ENCODE measurements around the gene MGAT1. TPM values are rescaled to one million over a fixed set of nuclear protein-coding genes. Genes with fewer than 3 reads are reported as not detected.
"Not testable (repeated sequence)": the region's sequence is repeated elsewhere in the genome, so short reads cannot be mapped to it uniquely, and the experiment has no call there.

Gene MGAT1
- polyA plus RNA-seq, 4 donors, result 68.5 to 94.9 (median 78.4) TPM

DNA sequence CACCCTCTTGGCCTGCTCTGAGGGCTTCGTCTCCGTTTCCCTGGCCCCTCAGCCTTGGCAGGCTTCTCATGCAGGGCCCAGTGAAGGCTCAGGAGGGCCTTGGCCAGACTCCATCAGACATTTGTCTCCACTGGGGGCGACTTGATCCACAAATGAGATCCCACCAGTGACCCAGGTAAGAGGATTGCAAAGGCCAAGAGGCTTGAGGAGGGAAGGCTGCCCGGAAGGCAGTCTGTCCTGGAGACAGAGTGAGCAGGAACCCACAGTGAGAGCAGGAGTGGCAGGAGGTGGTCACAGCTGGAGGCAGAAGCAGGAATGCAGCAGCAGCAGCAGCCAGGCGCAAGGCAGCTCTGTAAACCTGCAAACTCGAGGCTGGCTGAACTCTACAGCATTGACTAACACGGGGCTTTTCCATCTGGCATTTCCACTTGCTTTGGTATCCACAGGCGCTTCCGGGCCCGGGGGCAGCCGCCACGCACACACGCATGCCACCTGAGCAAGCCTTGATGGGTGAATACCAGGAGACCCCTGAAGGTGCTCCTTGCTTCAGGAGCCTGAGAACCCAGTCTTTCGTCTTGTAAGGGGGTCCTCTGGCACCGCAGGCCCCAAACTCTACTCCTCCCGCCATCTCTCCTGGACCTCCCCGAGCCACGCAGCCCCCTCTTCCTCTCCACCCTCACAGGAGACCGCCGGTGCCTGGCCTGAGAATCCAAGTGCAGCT, 14.7 kb downstream of the MGAT1 start:
- DNase-seq (ENCODE audit: low read depth in 4 of 4, low spot score in 3 of 4), result no peak

DNA sequence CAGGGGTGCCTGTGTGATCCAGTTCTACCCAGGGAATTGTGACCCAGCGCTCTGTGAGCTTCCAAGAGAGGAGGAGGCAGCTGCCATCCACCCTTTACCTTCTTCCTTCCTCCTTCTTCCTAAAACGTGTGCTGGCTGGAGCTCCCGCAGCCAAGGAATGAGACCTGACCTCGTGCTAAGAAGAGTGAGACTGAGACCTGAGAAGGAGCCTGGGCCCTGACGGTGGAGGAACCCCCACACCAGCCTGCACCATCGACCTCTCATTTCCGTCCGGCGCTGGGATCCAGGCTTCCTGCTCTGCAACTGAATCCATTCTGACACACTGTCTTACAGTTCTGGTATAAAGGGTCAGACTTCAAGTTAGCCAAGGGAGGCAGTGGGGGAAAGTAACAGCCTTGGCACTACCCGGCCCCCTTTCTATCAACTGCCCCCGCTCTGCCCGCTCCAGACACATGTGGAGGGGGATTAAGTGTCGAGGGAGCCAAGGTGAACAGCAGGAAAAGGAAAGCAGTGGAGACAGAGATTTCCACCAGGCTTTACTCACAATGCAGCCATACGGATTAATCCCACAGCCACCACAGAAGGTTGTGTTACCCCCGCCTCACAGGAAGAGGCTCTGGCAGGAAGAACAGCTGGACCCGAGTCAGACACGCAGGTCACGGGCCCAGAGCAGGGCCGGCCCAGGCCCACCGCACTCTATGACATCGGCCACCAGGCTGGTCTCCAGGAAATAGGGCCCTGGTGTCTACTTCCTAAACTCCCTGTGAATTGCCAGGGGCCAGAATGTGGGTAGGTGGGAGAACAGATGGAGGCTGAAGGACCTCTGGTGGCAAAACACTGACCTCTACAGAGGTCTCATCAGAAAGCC, 15.8 kb downstream of the MGAT1 start:
- DNase-seq (ENCODE audit: low read depth in 4 of 4, low spot score in 3 of 4), result no peak

DNA sequence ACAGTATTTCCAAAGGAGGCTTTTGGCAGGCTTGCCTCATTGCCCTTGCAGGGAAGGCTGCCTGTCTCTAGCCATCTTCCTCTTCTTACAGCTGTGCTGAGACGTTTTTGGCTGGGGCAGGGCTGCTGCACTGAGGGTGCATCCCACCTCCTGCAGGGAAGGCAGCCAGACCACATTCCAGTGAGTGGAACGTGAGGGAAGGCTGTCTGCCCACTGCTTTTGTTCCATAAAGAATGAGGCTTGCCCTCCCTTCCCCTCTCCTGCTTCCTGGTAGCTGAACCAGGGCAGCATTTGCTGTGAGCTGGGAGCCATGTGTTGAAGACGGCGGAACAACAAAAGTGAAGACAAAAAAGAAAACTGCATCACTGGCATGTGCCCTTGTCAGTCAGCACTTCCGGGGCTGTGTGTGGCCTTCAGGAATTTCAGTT, 16.8 kb downstream of the MGAT1 start:
- no peak for DNase-seq (ENCODE audit: low read depth in 4 of 4, low spot score in 3 of 4)

DNA sequence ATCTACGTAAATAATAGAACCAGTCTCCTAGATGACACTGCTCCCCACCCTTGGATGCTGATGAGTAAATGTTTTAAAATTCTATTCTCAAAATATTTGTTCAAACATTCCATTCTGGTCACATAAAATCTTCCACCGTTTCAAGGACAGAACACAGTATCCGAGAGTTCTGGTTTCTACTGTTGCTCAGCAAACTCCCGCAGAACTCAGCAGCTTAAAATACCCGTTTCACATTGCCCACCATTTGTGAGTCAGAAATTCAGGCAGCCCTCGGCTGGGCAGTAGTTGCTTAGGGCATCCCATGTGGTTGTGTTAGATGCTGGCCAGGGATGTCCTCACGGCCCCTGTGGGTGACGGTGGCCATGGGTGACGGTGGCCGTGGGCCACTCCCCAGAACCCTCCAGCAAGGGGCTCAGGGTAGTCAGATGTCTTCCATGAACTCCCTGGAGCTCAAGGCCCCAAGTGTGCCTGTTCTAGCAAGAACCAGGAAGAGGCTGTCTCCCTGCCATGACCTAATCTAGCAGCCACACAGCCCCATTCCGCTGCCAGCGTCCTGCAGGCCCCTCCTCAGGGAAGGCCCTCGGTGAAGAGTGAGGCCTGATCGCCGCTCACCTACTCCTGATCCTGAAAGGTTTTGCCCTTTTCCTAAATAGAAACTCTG, 17.4 kb downstream of the MGAT1 start:
- no peak for DNase-seq (ENCODE audit: low read depth in 4 of 4, low spot score in 3 of 4)

DNA sequence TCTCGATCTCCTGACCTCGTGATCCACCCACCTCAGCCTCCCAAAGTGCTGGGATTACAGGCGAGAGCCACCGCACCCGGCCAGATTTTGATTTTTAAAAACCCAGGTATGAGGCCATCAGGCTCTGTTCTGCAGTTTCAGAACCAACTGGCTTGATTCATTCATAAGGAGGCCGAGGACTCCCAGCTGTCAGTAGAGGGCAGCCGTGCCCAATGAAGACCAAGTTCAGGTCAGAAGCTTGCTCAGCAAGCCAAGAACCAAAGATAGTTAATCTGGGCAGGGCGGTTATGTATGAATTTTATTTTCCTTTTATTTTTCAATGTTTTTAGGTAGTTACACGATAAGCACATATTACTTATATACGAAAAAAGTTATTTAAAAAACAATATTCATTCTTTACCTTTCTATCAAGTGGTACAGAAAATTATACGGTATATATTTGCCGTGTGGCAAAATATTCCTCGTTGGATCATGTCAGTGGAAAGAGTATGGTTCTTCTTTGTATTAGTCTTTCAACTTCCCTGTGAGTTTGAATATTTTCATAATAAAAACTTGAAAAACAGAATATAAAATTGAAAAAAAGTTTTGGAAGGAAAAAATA, 18.0 kb downstream of the MGAT1 start:
- DNase-seq (ENCODE audit: low read depth in 4 of 4, low spot score in 3 of 4), result peak in 1 of 4 donors; percentile 66

DNA sequence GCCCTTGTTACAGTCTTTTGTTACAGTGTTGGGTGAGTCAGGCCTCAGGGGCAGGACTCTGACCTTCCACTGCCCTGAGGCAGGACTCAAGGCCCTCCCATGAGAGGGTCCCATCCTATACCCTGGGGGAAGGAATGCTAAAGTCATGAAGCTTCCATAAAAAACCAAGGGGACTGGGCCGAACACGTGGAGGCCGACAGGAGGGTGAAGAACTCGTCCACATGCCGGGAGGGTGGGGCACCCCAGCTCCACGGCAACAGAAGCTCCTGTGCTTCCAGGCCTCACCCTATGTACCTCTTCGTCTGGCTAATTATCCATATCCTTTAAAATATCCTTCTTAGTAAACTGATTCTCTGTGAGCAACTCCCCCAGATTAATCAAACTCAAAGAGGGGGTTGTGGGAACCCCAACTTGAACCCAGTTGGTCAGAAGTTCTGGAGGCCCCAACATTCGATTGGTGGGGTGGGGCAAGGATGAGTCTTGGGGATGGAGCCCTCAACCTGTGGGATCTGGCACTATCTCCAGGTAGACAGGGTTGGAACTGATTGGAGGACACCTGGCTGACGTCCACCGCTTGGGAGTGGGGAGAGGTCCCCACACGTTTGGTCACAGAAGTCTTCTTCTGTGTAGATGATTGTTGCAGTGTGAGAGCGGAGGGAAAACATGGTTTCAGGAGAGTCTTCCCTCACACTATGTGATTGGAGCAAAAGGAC, 19.1 kb downstream of the MGAT1 start:
- no peak for DNase-seq (ENCODE audit: low read depth in 4 of 4, low spot score in 3 of 4)

DNA sequence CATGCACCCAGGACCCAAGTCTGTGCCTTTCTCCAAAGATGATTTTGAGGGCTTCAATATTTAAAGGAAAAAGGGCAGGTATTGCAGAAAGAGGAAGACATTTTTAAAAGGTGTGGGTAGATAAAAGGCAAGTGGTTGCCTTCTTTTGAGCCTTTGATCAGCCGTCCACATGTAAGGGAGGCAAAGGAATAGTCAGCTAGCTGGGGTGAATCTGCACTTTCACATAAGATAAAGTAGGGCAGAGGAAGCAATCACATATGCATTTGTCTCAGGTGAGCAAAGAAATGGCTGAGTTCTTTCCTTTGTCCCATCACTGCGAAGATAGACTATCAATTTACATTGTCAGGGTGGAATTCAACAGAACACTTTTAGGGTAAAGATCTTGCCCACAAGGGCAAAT, 19.9 kb downstream of the MGAT1 start:
- no peak for DNase-seq (ENCODE audit: low read depth in 4 of 4, low spot score in 3 of 4)

DNA sequence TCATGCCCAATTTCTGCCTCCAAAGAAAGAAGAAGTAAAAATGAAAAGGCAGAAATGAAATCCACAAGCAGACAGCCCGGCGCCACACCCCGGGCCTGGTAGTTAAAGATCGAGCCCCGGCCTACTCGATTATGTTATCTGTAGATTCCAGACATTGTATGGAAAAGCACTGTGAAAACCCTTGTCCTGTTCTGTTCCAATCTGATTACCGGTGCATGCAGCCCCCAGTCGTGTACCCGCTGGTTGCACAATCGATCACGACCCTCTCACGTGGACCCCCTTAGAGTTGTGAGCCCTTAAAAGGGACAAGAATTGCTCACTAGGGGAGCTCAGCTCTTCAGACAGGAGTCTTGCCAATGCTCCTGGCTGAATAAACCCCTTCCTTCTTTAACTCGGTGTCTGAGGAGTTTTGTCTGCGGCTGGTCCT, 20.7 kb downstream of the MGAT1 start:
- not testable (repeated sequence) for DNase-seq (ENCODE audit: low read depth in 4 of 4, low spot score in 3 of 4)

DNA sequence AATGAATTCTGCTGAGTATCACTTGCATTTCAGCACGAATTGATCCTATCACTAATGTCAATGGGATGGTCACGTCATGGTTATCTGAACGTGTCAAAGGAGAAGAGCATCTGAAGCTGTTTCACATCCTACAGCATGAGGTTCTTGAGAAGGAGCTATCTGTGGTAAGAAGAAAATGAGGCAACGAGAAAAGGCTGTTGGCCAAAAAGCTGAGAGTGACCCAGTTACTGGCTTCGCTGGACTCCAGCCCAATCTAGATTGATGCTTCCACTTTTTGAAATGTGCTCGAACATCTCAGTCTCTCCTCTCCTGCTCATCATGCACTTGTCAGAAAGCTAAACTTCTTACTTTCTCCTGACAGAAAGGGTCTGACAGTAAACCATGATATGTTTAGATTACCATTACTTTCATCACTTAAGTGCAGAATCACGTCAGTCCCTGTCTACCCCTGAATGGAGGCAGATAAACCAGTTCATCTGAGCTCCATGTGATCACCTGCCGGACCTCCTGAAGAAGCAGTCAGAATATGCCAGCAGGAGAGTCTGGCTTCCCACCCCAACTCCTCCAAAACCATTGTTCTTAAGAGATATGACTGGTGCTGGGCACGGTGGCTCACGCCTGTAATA, 22.5 kb downstream of the MGAT1 start:
- no peak for DNase-seq (ENCODE audit: low read depth in 4 of 4, low spot score in 3 of 4)

DNA sequence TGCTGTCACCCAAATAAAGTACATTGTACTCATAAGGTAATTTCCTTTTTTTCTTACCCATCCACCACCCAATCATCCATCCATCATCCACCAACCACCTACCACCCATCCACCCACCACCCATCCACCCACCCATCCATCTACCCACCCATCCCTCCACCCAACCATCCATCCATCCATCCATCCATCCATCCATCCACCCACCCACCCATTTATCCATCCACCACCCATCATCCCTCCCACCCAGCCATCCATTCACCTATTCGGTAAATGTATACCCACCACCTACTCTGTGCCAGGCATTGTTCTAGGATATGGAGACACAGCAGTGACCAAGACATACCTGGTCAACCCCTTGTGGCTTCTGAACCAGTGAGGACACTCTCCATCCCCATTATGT, 25.1 kb downstream of the MGAT1 start:
- DNase-seq (ENCODE audit: low read depth in 4 of 4, low spot score in 3 of 4), result no peak

DNA sequence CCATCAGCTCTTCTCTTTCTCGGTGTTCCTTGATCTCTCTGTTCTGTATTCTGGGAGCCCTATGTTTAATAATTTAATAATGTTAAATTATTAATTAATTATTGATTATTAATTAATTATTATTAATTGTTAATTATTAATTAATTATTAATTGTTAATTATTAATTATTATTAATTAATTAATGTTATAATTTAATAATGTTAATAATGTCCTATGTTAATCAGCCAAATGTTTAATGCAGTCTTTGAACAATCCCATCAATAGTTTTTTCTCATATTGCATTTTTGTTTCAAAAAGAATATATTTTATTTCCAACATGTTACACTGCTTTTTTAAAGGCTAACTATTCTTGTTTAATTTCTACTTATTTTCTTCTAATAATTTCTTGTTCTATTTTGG, 26.2 kb downstream of the MGAT1 start:
- no peak for DNase-seq (ENCODE audit: low read depth in 4 of 4, low spot score in 3 of 4)

DNA sequence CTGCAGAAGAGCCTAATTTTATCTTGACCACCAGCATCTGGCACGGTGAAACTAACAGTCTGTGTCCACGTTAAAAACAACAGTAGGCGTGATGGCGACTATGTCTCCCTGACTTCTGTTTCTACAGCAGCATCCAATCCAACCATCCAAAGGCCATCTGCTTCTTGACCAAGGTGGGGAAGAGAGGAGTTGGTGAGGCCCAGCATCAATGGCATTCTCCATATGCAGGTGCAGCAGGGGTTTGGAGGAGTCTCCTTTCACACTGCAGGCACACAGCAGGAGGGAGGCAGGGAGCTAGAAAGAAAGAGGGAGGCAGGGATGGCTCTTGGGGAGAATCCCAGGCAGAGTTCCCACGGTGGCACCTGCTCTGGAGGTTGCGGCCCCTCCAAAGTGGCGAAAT, 27.0 kb downstream of the MGAT1 start:
- no peak for DNase-seq (ENCODE audit: low read depth in 4 of 4, low spot score in 3 of 4)

DNA sequence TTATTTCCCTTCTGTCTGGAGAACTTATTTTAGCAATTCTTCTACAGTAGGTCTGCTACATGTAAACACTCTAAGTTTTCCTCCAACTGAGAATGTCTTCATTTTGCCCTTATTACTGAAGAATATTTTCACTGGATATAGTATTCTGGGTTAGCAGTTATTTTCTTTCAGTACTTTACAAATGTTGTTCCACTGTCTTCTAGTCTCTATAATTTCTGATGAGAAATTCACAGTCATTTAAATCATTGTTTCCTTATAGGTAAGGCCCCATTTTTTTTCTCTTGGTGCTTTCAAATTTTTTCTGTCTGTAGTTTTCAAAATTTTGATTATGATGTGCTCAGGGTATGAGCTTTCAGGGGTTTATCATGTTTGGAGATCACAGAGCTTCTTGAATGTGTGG, 30.8 kb downstream of the MGAT1 start:
- DNase-seq (ENCODE audit: low read depth in 4 of 4, low spot score in 3 of 4), result no peak

DNA sequence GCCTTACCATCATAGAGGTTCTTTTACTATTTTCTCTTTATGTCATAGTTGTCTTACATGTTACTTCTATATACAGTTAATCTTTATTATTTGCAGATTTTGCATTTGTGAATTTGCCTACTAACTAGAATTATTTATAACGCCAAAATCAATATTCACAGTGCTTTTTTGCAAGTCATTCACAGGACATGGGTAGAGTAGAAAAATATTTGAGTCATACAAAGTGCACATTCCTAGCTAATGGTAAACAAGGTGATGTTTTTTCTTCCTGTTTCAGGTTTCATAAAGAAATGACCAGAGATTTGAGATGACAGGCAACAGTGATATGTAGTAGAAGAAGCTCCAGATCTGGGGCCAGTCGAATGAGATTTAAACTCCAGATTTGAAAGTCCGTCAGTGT, 32.8 kb downstream of the MGAT1 start:
- no peak for DNase-seq (ENCODE audit: low read depth in 4 of 4, low spot score in 3 of 4)

DNA sequence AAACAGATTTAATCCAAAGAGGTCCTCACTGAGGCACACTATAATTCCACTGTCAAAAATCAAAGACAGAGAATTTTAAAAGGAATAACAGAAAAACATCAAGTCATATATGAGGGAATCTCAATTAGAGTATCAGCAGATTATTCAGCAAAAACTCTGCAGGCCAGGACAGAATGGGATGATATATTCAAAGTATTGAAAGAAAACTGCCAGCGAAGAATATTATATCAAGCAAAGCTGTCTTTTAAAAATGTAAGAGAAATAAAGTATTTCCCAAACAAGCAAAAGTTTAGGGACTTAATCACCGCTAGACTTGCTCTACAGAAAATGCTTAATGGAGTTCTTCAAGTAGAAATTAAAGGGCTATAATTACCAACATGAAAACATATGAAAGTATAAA, 47.0 kb downstream of the MGAT1 start:
- DNase-seq (ENCODE audit: low read depth in 4 of 4, low spot score in 3 of 4), result no peak

DNA sequence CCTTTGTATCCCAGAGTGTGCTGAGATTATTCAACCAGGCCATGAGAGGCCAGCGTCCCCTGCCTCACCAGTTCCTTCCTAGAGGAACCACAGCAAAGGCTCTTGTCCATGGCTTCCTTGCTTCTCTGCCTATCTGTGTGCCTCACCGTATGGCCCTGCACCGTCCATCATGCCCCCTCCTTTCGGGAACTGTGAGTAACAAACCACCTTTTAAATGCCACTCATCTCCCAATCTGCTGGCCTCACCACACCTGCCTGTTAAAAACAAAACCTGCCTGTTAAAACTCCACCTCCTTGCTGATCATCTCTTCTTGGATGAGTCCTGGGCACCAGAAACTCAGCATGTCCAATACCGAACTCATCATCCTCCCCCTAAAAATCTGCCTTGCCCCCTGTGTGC, 58.4 kb downstream of the MGAT1 start:
- no peak for DNase-seq (ENCODE audit: low read depth in 4 of 4, low spot score in 3 of 4)

DNA sequence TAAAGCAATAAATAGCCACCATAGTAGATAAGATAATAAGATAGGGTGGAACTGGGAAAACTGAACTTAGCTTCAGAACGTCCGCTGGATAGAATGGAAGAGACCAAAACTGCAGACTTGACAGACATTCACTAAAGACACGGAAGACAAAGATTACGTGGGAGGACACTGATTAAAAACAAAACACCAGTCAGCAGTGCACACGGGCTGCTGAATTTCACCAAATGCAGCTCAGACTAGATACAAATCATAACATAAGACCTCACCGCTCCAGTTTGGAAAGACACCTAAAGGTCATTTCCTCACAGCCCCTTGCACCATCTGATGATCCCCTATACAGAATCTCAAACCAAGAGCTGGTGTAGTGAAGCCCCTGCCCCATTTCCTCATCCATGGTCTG, 59.9 kb downstream of the MGAT1 start:
- no peak for DNase-seq (ENCODE audit: low read depth in 4 of 4, low spot score in 3 of 4)

DNA sequence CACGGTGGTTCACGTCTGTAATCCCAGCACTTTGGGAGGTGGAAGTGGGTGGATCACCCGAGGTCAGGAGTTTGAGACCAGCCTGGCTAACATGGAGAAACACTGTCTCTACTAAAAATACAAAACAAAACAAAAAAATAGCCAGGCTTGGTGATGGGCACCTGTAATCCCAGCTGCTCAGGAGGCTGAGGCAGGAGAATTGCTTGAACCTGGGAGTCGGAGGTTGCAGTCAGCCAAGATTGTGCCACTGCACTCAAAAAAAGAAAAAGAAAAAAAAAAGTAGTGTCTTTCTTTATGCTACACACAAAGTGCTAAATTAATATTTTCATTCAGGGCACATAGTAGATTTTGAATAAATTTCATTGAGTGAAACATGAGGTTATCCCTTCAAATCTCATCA, 61.7 kb downstream of the MGAT1 start:
- DNase-seq (ENCODE audit: low read depth in 4 of 4, low spot score in 3 of 4), result not testable (repeated sequence)

DNA sequence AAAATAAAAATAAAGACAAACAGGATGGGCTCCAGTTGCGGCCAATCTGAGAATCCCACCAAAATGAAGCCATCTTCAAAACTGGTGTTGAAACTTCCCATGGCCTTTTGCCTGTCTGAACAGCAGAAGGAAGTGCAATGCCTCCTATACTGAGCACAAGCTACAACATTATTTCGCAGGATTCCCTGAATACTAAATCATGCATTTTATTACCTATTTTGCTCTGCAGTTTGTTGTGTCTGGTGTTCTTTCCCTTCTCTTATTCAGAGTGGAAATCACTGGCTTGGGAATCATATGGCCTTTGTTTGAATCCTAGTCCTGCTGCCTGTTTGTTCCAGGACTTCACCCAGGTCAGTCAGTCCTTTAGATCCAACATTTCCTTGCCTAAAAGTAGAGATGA, 62.6 kb downstream of the MGAT1 start, which contains the start of gene OR2Y1:
Gene OR2Y1 (minus strand): TSS at position 101 of the 400 bp plus-strand sequence. CDS start 0 bp downstream, at position 101.
- DNase-seq (ENCODE audit: low read depth in 4 of 4, low spot score in 3 of 4), result no peak

DNA sequence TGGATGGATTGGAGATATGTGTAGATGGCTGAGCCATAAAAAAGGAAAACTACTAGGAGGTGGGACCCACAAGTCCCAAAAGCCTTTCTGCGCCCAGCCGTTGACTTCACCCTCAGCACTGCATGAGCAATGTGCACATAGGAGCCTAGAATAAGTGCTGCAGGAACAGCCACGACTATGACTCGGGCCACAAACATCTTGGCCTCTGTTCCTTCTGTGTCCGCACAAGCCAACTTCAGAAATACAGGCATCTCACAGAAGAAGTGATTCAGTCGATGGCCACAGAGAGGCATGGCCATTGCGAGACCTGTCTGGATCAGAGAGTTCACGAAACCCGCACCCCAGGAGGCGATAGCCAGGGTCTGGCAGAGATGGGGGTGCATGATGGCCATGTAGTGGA, 63.3 kb downstream of the MGAT1 start:
- DNase-seq (ENCODE audit: low read depth in 4 of 4, low spot score in 3 of 4), result no peak

Data from left renal pelvis (tissue), 4 donors.